Medulla oblongata (tissue), 1 donor: ENCODE results near the gene EHD1.

Experiments
- DNase-seq: peaks from one replicate; pipeline ENCODE4 v3.0.0-alpha.2; 2015; ENCODE audit errors: extremely low spot score

Gene EHD1

GRCh38 chr11:64872790-64873488 lies 5.5 kb downstream of the EHD1 start:
- no peak for DNase-seq

- no peak for DNase-seq
Measured at GRCh38 chr11:64871492-64871891, 6.9 kb downstream of the EHD1 start.

- DNase-seq, result no peak
Measured at GRCh38 chr11:64870893-64871466, 7.4 kb downstream of the EHD1 start.

GRCh38 chr11:64870176-64870892 lies 8.1 kb downstream of the EHD1 start:
- DNase-seq, result no peak

GRCh38 chr11:64869571-64870175 lies 8.7 kb downstream of the EHD1 start:
- no peak for DNase-seq

- DNase-seq, result no peak
Measured at GRCh38 chr11:64868904-64869570, 9.4 kb downstream of the EHD1 start.

- no peak for DNase-seq
Measured at GRCh38 chr11:64867748-64868462, 10.5 kb downstream of the EHD1 start.

GRCh38 chr11:64866173-64866491 lies 12.3 kb downstream of the EHD1 start:
- no peak for DNase-seq

GRCh38 chr11:64865286-64866172 lies 12.9 kb downstream of the EHD1 start:
- DNase-seq, result no peak

GRCh38 chr11:64864473-64865285 lies 13.7 kb downstream of the EHD1 start:
- peak; percentile 58 for DNase-seq

GRCh38 chr11:64864135-64864472 lies 14.3 kb downstream of the EHD1 start:
- DNase-seq, result no peak

- DNase-seq, result peak; percentile 48
Measured at GRCh38 chr11:64863391-64864060, 14.9 kb downstream of the EHD1 start.

GRCh38 chr11:64862987-64863390 lies 15.4 kb downstream of the EHD1 start:
- DNase-seq, result no peak

GRCh38 chr11:64861227-64861975 lies 17.0 kb downstream of the EHD1 start:
- DNase-seq, result peak; percentile 66

GRCh38 chr11:64859542-64860414 lies 18.6 kb downstream of the EHD1 start:
- no peak for DNase-seq

- DNase-seq, result no peak
Measured at GRCh38 chr11:64858467-64859263, 19.8 kb downstream of the EHD1 start.

- DNase-seq, result no peak
Measured at GRCh38 chr11:64857485-64857884, 20.9 kb downstream of the EHD1 start.
